NCI-H2029 treated with DMSO at 0.1 percent for 48 hours (cell line): ENCODE data around the gene NPAS3.

Source experiments
- DNase-seq: peaks from one replicate; lab custom pipeline; 2025; lab: John Stamatoyannopoulos, UW

The NPAS3 gene

DNA sequence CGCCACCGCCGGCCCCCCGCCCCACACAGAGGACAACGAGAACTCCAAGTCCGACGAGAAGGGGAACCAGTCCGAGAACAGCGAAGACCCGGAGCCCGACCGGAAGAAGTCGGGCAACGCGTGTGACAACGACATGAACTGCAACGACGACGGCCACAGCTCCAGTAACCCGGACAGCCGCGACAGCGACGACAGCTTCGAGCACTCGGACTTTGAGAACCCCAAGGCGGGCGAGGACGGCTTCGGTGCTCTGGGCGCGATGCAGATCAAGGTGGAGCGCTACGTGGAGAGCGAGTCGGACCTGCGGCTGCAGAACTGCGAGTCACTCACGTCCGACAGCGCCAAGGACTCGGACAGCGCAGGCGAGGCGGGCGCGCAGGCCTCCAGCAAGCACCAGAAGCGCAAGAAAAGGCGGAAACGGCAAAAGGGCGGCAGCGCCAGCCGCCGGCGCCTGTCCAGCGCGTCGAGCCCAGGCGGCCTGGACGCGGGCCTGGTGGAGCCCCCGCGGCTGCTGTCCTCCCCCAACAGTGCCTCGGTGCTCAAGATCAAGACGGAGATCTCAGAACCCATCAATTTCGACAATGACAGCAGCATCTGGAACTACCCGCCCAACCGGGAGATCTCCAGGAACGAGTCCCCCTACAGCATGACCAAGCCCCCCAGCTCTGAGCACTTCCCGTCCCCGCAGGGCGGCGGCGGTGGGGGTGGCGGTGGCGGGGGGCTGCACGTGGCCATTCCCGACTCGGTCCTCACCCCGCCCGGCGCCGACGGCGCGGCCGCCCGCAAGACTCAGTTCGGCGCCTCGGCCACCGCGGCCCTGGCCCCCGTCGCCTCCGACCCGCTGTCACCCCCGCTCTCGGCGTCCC lies 861.3 kb downstream of the NPAS3 start:
- DNase-seq: no peak

DNA sequence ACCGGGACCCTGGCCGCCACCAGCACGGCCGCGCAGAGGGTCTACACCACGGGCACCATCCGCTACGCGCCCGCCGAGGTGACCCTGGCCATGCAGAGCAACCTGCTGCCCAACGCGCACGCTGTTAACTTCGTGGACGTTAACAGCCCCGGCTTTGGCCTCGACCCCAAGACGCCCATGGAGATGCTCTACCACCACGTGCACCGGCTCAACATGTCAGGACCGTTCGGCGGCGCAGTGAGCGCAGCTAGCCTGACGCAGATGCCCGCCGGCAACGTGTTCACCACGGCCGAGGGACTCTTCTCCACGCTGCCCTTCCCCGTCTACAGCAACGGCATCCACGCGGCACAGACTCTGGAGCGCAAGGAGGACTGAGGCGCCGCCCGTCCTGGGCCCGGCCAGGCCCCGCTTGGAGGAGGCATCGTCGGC lies 862.1 kb downstream of the NPAS3 start:
- DNase-seq: no peak

DNA sequence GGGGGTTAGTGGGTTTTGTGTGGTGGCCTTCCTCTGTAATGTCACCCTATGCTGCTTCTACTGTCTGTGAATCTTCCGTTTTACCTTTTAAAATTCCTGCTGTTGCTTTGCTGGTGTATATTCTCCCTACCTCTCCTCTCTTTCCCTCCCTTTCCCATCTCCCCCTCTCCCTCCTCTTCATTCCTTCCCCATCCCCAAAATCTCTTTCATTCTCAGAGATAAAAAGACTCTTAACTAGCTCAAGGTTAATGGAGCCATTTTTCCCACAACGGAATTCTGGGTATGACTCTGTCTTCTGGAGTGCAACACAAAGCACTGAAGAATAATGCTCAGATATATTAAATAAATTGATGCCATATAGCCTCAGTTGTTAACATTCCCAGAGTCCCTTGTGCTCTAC lies 864.1 kb downstream of the NPAS3 start:
- DNase-seq: no peak

DNA sequence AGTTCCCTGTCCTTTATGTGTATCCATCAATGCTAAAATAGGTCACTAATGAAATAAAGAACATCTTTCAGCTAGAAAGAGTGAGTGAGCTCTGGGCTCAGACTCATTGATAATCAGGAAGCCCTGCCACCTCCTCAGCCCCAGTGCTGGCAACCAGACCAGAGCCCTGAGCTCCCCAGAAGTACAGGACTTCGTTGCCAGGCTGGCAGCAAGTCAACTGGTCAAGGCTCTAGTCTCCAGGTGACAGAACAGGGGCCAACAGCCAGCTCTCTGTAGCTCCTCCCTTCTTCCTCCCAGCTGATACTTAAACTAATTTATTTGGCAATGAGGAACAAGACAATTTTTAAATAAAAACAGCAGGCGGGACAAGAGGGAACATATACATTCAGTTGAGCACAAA lies 866.9 kb downstream of the NPAS3 start:
- DNase-seq: peak; percentile 91

DNA sequence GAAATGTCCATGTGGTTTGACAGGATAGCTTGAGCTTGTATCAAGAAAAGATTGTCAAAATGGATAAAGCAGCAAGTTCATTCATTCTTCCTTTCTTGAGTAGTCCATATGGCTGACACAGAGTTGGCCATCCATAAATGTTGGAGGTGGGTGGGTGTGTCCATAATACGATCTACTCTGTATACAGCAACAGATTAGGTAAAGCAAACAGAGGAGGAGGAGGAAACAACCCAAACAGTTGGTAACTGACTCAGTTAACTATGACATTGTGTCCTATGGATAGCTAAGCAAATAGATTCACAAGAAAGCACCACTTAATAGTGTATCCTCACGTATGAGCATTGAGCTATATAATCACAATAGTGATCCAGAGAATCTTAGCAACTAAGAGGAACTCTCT lies 868.2 kb downstream of the NPAS3 start:
- DNase-seq: no peak

DNA sequence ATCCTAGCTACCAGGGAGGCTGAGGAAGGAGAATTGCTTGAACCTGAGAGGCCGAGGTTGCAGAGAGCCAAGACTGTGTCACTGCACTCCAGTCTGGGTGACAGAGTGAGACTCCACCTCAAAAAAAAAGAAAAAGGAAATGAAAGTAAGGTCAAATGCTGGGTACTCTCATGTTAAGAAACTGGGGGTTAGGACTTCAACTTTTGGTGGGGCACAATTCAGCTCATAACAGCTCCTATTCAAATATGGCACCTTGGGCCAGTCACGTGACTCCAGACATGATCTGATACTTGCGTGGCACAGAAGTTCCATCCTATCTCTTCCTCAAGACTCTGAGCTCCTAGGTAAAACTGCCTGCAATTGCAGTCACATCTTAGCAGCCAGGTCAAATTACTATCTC lies 869.5 kb downstream of the NPAS3 start:
- DNase-seq: no peak

DNA sequence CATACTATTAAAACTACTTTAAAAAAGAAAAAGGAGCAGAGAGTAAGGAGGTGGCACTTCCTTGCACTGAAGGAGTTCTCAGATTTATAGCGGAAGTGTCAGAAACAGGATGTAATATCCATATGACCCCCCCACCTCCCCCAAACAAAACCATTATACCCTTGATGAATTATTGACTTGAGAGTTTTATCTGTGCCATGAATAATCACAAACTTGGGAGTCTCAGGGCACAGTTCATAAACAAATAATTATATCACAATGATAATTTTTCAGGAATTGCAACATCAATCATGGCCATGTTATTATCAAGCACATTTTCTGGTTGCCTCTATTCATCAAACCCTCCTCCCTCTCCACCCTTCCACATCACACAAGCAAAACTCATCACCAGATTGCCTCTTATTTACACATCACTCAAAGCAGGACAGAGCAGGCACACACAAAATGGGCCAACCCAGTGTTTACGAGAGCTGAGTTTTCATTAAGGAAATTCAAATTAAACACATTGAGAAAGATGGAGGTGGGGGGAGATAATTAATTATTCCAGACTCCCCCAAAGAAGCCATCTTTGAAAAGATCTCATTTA lies 870.8 kb downstream of the NPAS3 start:
- DNase-seq: peak; percentile 92

DNA sequence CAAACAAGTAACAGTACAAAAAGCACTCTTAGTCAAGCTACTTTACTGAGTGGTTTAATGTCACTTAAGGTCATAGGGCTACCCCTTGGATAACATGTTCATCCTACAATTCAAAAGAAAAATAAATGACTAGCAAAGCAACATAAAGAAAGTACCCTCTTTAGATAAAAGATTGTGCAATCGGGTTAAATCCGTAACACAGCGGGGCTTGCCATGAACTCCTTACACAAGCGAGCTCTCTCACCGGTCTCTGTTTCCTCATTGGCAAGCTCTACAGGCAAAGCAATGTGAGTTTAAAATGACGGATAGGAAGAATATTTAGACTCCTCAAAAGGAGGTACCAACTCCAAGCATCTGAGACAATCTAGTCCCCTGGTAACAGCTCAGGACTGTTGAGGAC lies 871.6 kb downstream of the NPAS3 start:
- peak; percentile 91 for DNase-seq

DNA sequence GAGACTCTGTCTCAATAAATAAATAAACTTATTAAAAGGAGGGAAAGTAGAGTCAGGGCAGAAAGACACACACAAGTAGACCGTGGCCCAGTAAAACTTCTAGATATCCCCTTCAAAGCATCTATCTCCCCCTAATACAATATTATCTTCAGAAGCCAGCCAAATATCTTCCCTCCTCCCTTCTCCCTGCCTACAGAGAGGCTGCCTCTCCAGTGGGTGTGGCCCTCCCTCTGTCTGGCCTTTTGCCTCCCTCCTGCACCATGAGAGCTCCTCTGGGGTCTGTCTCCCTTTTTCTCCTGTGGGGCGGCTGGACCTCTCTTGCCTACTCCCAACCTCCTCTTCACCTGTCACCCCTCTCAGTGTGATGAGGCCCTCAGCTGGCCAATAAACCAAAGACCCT lies 873.0 kb downstream of the NPAS3 start:
- DNase-seq: no peak

DNA sequence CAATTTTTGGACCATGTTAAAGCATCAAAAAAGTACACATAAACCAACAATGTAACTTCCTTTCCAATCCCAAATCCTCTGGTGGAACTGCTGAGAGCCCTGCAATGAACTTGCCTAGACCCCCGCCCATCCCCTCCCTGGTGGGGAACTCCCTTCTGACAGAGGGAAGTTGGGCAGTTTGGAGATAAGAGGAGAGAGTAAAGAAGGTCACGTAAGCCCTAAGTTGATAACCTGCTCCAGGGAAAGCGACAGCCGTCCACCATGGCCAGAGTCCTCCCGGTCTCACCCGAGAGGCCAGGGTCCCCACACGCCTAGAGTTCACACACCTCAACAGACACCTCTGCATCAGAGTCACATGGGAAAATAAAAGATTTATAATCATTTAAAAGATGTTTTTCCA lies 873.5 kb downstream of the NPAS3 start:
- DNase-seq: no peak

DNA sequence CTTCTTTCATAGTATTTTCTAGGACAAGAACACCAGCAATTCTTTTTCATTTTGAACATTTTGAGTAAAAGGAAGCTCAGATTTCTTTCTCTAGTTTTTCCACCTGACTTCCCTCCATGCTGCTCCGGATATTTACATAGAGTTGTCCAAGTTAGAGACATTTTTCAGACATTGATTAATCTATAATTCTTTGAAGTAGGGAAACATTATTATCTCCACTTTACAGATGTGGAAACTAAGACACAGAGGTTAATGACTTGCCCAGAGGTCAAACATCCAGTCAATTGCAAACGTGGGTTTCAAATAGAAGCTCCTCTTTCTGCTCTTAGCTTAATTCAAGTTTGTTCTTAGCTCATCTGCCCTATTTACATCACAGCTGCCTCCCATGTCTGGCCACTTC lies 873.9 kb downstream of the NPAS3 start:
- no peak for DNase-seq

DNA sequence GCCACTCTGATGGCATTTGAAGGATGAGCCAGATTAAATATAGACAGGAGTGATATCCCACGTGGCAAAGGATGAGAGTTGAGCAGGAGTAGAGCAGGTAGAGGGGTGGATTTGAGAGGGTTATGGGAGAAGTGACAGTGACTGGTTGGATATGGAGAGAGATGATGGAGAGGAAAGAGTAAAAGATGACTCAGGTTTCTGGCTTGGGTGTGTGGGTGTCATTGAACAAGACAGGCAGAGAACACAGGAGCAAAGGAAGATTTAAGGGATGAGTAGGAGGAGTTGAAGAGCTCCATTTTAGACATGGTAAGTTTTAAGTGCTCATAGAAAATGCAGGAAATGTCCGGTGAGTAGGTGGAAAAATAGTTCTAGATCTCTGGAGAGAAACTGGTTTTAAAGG lies 875.3 kb downstream of the NPAS3 start:
- DNase-seq: no peak

DNA sequence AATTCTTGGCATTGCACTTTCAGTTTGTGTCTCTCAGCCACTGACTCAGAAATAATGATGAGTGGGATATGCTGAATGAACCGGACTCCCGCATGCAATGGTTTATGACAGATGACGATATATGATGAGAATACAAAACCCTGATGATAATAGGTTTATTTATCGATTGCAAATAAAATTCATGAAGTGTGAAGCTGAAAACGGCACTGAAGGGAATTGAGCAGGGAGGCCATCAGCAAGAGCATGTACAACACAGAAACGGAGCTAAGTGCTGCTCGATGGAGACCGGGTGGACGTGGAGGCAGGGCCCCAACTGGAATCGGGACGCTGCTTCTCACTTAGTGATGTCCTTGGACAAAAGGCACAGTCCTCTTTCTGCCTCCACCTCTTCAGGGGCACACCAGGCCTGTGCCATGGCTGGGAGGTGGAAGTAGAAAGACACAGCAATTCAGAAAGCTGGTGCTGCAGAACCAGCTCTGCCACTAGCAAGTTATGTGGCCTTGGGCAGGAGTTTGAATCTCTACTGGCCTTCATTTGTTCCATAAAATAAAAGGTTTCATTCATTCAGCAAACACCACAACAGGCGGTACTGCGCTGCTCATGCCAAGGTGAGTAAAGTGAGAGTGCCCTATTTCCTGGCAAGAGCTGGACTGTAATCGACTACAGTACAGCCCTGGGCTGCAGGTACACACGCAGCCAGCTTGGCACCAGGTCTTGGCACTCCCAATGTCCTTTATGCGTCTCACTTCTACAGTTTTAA lies 895.2 kb downstream of the NPAS3 start:
- DNase-seq: peak; percentile 98

DNA sequence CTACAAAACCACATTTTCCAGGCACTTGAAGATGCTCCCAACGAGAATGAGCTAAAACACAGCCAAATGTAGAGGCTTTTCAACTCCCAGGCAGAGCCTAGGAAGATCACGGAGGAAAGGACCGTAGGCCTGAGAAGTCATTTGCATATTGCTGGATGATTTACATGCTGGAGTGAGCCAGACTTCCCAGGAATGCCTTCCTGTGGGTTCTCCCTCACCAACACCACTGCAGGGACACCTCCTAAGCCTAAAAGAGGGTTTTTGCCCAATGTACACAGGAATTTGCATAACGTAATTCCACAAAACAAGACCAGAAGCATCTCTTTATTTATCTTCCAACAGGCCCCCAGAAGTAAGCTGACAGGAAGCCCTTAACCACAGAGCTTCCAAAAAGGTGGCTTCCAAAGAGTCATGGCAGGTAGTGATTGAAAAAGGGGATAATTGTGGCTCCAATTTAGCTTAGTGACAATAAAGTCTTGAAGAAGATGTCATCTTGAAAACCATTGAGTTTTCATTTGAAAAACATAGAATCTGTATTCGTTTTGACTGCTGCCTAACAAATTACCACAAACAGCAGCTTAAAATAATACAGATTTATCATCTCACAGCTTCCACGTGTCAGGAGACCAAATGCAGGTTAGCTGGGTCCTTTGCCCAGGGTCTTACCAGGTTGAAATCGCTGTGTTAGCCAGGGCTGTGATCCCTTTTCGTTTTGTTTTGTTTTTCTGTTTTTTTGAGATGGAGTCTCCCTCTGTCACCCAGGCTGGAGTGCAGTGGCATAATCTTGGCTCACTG lies 896.0 kb downstream of the NPAS3 start:
- DNase-seq: no peak

DNA sequence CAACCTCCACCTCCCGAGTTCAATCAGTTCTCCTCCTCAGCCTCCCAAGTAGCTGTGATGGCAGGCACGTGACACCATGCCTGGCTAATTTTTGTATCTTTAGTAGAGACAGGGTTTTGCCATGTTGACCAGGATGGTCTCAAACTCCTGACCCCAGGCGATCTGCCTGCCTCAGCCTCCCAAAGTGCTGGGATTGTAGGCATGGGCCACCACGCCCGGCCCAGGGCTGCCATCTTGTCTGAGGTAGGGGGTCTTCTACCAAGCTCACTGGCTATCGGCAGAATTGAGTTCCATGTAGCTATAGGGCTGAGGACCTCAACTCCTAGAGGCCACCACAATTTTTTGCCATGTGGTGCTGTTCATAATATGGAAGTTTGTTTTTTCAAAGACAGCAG lies 896.6 kb downstream of the NPAS3 start:
- DNase-seq: no peak

DNA sequence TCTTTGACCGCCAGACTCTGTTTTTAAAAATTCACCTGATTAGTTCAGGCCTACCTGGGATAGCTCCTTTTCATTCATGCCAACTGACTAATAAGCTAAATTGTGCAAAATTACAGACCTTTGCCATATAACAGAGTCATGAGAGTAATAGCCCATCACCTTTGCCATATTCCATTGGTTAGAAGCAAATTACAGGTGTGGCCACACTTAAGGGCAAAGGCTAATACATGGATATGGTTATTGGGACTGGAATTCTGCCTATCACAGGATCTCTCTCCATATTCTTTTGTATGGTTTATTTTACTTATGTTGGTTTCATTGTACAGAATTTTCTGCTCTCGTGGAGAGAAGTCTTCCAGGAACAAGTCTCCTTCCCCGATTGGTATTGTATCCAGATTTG lies 897.0 kb downstream of the NPAS3 start:
- DNase-seq: peak; percentile 94

DNA sequence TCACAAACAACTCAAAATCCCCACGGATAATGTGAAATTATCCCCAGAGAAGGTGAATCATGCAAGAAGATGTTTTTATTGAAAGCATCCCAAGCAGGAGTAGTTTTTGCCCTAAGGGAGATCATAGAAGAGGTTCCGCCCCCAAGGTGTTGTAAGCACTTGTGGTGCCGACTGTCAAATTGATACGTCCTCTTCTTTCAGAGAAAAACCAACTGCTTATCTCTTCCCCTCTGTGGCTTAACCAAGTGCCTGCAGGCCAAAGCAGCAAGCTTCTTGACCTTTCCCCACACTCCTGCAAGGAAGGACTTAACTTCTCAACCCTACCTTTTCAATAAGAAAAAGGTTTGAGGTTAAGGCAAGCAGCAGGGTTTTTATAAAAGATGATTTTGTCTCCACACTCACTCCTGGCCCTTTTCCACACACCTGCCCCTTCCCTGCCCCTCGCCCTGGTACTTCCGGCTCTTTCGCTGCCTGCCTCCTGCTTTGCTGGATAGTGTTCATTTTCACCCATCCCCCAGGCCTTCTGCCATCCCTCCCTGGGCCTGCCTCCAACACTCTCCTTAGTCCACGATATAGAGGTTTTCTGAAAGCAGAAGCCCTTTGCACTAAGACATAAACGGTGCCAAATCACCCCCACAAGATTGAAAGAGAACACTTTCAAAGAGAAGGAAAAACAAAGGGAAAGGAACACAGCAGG lies 897.7 kb downstream of the NPAS3 start:
- peak; percentile 100 for DNase-seq

DNA sequence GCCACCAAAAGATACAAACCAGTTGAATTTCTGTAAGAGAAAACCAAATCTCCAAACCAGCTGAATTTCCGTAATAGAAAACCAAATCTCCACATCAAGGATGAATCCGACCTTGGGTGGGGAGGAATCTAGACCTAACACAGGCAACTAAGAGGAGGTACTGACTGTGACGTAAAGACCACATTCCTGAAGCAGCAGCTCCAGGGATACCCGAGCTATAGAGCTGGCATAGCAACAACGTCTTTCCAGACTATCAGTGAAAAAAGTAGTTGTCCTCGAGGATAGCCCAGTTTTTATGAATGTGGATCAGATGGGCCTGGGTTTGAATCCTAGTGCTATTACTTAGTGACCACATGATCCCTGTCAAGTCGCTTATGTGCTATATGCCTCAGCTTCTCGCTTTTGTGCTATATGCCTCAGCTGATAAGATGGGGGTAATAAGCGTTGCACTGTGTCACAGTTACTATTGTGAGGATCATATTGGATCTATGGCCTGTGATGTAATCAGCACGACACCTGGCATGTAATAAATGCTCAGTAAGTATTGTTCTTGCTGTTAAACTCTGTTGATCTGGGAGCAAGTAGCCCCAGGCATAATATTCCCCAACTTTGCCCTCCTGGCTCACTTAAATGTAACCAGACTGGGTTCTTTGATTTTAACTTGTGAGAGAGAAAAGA lies 898.4 kb downstream of the NPAS3 start:
- DNase-seq: no peak

DNA sequence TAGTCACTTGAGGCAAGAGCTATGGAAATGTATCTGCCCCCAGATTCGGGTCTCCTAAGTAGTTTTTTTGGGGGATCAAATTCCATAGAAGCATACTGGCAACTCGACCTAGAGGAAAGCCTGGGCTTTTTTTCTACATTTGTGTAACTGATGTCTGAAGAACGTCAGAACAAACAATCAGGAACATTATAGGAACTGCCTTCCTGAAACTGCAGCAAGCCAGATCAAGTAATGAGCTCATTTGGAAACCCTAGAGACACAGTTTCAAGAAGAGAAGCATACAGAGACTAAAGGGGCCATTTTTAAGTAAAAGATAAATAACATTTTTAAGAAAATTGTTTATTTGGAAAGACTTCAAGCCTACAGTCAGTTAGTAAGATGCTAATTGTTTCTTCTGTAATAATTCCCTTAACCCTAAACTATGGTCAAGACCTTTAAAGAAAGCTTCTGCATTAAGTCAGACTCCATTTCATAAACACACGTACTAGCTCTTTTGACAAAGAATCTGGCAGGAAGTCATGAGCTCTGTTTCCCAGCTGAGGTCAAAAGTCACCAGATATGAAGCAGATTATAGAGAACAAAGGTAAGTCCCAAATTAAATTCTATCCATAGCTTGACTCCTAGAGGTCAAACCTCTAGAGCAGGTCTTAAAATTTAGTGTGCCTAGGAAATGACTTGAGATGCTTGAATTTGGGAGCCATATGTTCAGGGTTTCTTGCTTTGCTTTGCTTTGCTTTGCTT lies 899.4 kb downstream of the NPAS3 start:
- DNase-seq: peak; percentile 95
